ENCODE data around the gene SYNGR3. TPM values are rescaled to one million over a fixed set of nuclear protein-coding genes. Genes with fewer than 3 reads are reported as not detected.

Gene SYNGR3
- total and polyA plus RNA-seq, 2 of the 13 experiments (the other 11 are each of a cell fraction or from before 2014, with no cell fraction given), result 0.97 to 5.7 TPM

- TF ChIP-seq ARID5B (CRISPR knock-in tag; IDR thresholded peaks at IDR 0.05) (peak; percentile 51), ZNF264 (CRISPR knock-in tag; IDR thresholded peaks at IDR 0.05) (0 out of 2 replicates have a peak, but pooled peaks have one; percentile 47), SIX4 (CRISPR knock-in tag; IDR thresholded peaks at IDR 0.05) (0 out of 2 replicates have a peak, but pooled peaks have one; percentile 18), THRA (CRISPR knock-in tag; IDR thresholded peaks at IDR 0.05; ENCODE audit: borderline replicate concordance) (peak; percentile 80; the same call in 1 of the 2 replicates), GMEB1 (CRISPR knock-in tag; IDR thresholded peaks at IDR 0.05; ENCODE audit: borderline replicate concordance) (peak; percentile 97), MTA3 (CRISPR knock-in tag; IDR thresholded peaks at IDR 0.05) (no peak), ZNF652 (CRISPR knock-in tag; IDR thresholded peaks at IDR 0.05; ENCODE audit: borderline replicate concordance, low read depth) (no peak), RAD21 (CRISPR knock-in tag; IDR thresholded peaks at IDR 0.05) (peak; percentile 15; the same call in 1 of the 2 replicates), SMAD9 (CRISPR knock-in tag; IDR thresholded peaks at IDR 0.05) (0 out of 2 replicates have a peak, but pooled peaks have one; percentile 77), FOXJ3 (CRISPR knock-in tag; IDR thresholded peaks at IDR 0.05; ENCODE audit: borderline replicate concordance) (peak; percentile 44; the same call in 1 of the 2 replicates), ZNF564 (CRISPR knock-in tag; IDR thresholded peaks at IDR 0.05) (no peak), RFX5 (IDR thresholded peaks at IDR 0.05; ENCODE audit: low read depth, low read length) (peak; percentile 64), CREB1 (IDR thresholded peaks at IDR 0.05) (peak; percentile 100), CREB1 (CRISPR knock-in tag; IDR thresholded peaks at IDR 0.05) (peak; percentile 100), TFDP1 (CRISPR knock-in tag; IDR thresholded peaks at IDR 0.05; ENCODE audit: borderline replicate concordance) (peak; percentile 87), ZNF44 (CRISPR knock-in tag; IDR thresholded peaks at IDR 0.05) (peak; percentile 89), ZNF598 (CRISPR knock-in tag; IDR thresholded peaks at IDR 0.05; ENCODE audit: borderline replicate concordance) (peak; percentile 63), ZNF17 (CRISPR knock-in tag; IDR thresholded peaks at IDR 0.05) (no peak), KAT7 (CRISPR knock-in tag; IDR thresholded peaks at IDR 0.05; ENCODE audit: borderline replicate concordance) (peak; percentile 95), ZBTB34 (CRISPR knock-in tag; IDR thresholded peaks at IDR 0.05) (no peak)
Measured at GRCh38 chr16:1971796-1972489, 17.8 kb upstream of the SYNGR3 start, which contains the start of gene TBL3 (continued).

Data from HepG2 (cell line).